Stimulated activated effector memory CD8-positive, alpha-beta T cell treated with anti-CD3 and anti-CD28 coated beads, Interleukin-12 subunit alpha, Interleukin-12 subunit beta, amount 100 ng/mL, for 72 hours (primary cell): ENCODE data around the gene NTNG1.

Source experiments
- ATAC-seq: fragments of 150-1000 bp; cut with Tn5 transposase; 2 replicates; pipeline ENCODE4 v1.10.0; 2021
- DNase-seq, 2 donors: peaks; one replicate each; pipeline ENCODE4 v3.0.0; 2021 to 2022; ENCODE audit warnings: low spot score in 2 of 2
- H3K27ac Mint-ChIP-seq: one replicate; pipeline ENCODE4 v1.8.0; 2022; ENCODE audit warnings: mild to moderate bottlenecking, mixed read lengths
- H3K36me3 Mint-ChIP-seq: one replicate; pipeline ENCODE4 v1.8.0; 2022; ENCODE audit warnings: mild to moderate bottlenecking, mixed read lengths
- H3K4me1 Mint-ChIP-seq: one replicate; pipeline ENCODE4 v1.8.0; 2022; ENCODE audit warnings: mixed read lengths
- H3K4me3 Mint-ChIP-seq: one replicate; pipeline ENCODE4 v1.8.0; 2022; ENCODE audit warnings: mild to moderate bottlenecking, mixed read lengths
- H3K9me3 Mint-ChIP-seq: one replicate; pipeline ENCODE4 v1.8.0; 2022; ENCODE audit warnings: mixed read lengths

The NTNG1 gene

GRCh38 chr1:107169615-107170014 is 28.8 kb downstream of the NTNG1 start:
- H3K36me3 Mint-ChIP-seq: no peaks in the 10 kb centered on the region
- H3K4me3 Mint-ChIP-seq: no peak overlapping the region
- H3K4me1 Mint-ChIP-seq: no peaks in the 10 kb centered on the region
- DNase-seq (no peak), ATAC-seq (no peak)
- H3K27ac Mint-ChIP-seq: no peak overlapping the region
- H3K9me3 Mint-ChIP-seq: peaks cover 4% of the 10 kb centered on the region

GRCh38 chr1:107171333-107171732 is 30.5 kb downstream of the NTNG1 start:
- Mint-ChIP-seq H3K4me3 (no peak overlapping the region), H3K4me1 (no peaks in the 10 kb centered on the region), H3K27ac (no peak overlapping the region), H3K9me3 (no peaks in the 10 kb centered on the region), H3K36me3 (no peaks in the 10 kb centered on the region)
- DNase-seq (no peak), ATAC-seq (no peak)

- H3K9me3 Mint-ChIP-seq: peaks cover under 1% of the 10 kb centered on the region
- H3K27ac Mint-ChIP-seq: no peak overlapping the region
- ATAC-seq: no peak
- H3K36me3 Mint-ChIP-seq: no peaks in the 10 kb centered on the region
- H3K4me3 Mint-ChIP-seq: no peak overlapping the region
- H3K4me1 Mint-ChIP-seq: no peaks in the 10 kb centered on the region
- DNase-seq: no peak
Observed at GRCh38 chr1:107172450-107173170, 31.8 kb downstream of the NTNG1 start.

GRCh38 chr1:107175102-107175909 is 34.5 kb downstream of the NTNG1 start:
- H3K4me3 Mint-ChIP-seq: no peak overlapping the region
- H3K27ac Mint-ChIP-seq: no peak overlapping the region
- H3K9me3 Mint-ChIP-seq: peaks cover 4% of the 10 kb centered on the region
- H3K36me3 Mint-ChIP-seq: no peaks in the 10 kb centered on the region
- no peaks in the 10 kb centered on the region for H3K4me1 Mint-ChIP-seq
- DNase-seq (no peak), ATAC-seq (no peak)

GRCh38 chr1:107181253-107181969 is 40.6 kb downstream of the NTNG1 start:
- no peaks in the 10 kb centered on the region for H3K4me1 Mint-ChIP-seq
- H3K27ac Mint-ChIP-seq: no peak overlapping the region
- no peak for ATAC-seq
- no peaks in the 10 kb centered on the region for H3K36me3 Mint-ChIP-seq
- H3K4me3 Mint-ChIP-seq: no peak overlapping the region
- H3K9me3 Mint-ChIP-seq: peaks cover 4% of the 10 kb centered on the region
- DNase-seq: no peak

- Mint-ChIP-seq H3K36me3 (no peaks in the 10 kb centered on the region), H3K9me3 (no peaks in the 10 kb centered on the region), H3K4me3 (no peak overlapping the region), H3K4me1 (no peaks in the 10 kb centered on the region), H3K27ac (no peak overlapping the region)
- no peak for DNase-seq
- ATAC-seq: no peak
Observed at GRCh38 chr1:107183011-107183410, 42.2 kb downstream of the NTNG1 start.

- Mint-ChIP-seq H3K4me3 (no peak overlapping the region), H3K9me3 (peaks cover under 1% of the 10 kb centered on the region), H3K4me1 (no peaks in the 10 kb centered on the region), H3K27ac (no peak overlapping the region), H3K36me3 (no peaks in the 10 kb centered on the region)
- no peak for ATAC-seq
- no peak for DNase-seq
Observed at GRCh38 chr1:107184888-107185287, 44.0 kb downstream of the NTNG1 start.

- Mint-ChIP-seq H3K4me3 (no peak overlapping the region), H3K27ac (no peak overlapping the region), H3K4me1 (no peaks in the 10 kb centered on the region), H3K36me3 (no peaks in the 10 kb centered on the region), H3K9me3 (peaks cover 2% of the 10 kb centered on the region)
- no peak for ATAC-seq
- no peak for DNase-seq
Observed at GRCh38 chr1:107187399-107187798, 46.6 kb downstream of the NTNG1 start.

- no peaks in the 10 kb centered on the region for H3K36me3 Mint-ChIP-seq
- H3K4me1 Mint-ChIP-seq: no peaks in the 10 kb centered on the region
- H3K27ac Mint-ChIP-seq: no peak overlapping the region
- DNase-seq: no peak
- peaks cover 2% of the 10 kb centered on the region for H3K9me3 Mint-ChIP-seq
- no peak for ATAC-seq
- no peak overlapping the region for H3K4me3 Mint-ChIP-seq
Observed at GRCh38 chr1:107188160-107188559, 47.3 kb downstream of the NTNG1 start.

- DNase-seq: no peak
- Mint-ChIP-seq H3K9me3 (peaks cover 2% of the 10 kb centered on the region), H3K4me3 (no peak overlapping the region), H3K36me3 (no peaks in the 10 kb centered on the region), H3K4me1 (no peaks in the 10 kb centered on the region), H3K27ac (no peak overlapping the region)
- no peak for ATAC-seq
Observed at GRCh38 chr1:107194380-107194779, 53.5 kb downstream of the NTNG1 start.

GRCh38 chr1:107195476-107195875 is 54.6 kb downstream of the NTNG1 start:
- DNase-seq (no peak), ATAC-seq (no peak)
- Mint-ChIP-seq H3K4me3 (no peak overlapping the region), H3K36me3 (no peaks in the 10 kb centered on the region), H3K9me3 (no peaks in the 10 kb centered on the region), H3K27ac (no peak overlapping the region), H3K4me1 (no peaks in the 10 kb centered on the region)

GRCh38 chr1:107196973-107197562 is 56.2 kb downstream of the NTNG1 start:
- Mint-ChIP-seq H3K4me1 (no peaks in the 10 kb centered on the region), H3K4me3 (no peak overlapping the region), H3K27ac (no peak overlapping the region), H3K9me3 (peaks cover 4% of the 10 kb centered on the region), H3K36me3 (no peaks in the 10 kb centered on the region)
- peak; percentile 3 to 50 for DNase-seq
- ATAC-seq: no peak

GRCh38 chr1:107198561-107198960 is 57.7 kb downstream of the NTNG1 start:
- no peaks in the 10 kb centered on the region for H3K4me1 Mint-ChIP-seq
- DNase-seq: no peak
- ATAC-seq: no peak
- H3K36me3 Mint-ChIP-seq: no peaks in the 10 kb centered on the region
- no peak overlapping the region for H3K27ac Mint-ChIP-seq
- H3K4me3 Mint-ChIP-seq: no peak overlapping the region
- peaks cover 8% of the 10 kb centered on the region for H3K9me3 Mint-ChIP-seq

- no peak for ATAC-seq
- no peak overlapping the region for H3K4me3 Mint-ChIP-seq
- DNase-seq: no peak
- H3K27ac Mint-ChIP-seq: no peak overlapping the region
- no peaks in the 10 kb centered on the region for H3K4me1 Mint-ChIP-seq
- peaks cover 8% of the 10 kb centered on the region for H3K9me3 Mint-ChIP-seq
- no peaks in the 10 kb centered on the region for H3K36me3 Mint-ChIP-seq
Observed at GRCh38 chr1:107200631-107201030, 59.8 kb downstream of the NTNG1 start.

- DNase-seq: no peak
- no peak overlapping the region for H3K27ac Mint-ChIP-seq
- no peak for ATAC-seq
- no peak overlapping the region for H3K4me3 Mint-ChIP-seq
- H3K9me3 Mint-ChIP-seq: peaks cover 8% of the 10 kb centered on the region
- H3K36me3 Mint-ChIP-seq: no peaks in the 10 kb centered on the region
- no peaks in the 10 kb centered on the region for H3K4me1 Mint-ChIP-seq
Observed at GRCh38 chr1:107202007-107202406, 61.2 kb downstream of the NTNG1 start.
